HepG2 (cell line): Measurements from ENCODE around the gene DUS1L. TPM values are rescaled to one million over a fixed set of nuclear protein-coding genes. Genes with fewer than 3 reads are reported as not detected.

ENCODE experiments used
- CC2D1A ChIP-seq: sonication (generic); formaldehyde crosslinking; IDR thresholded peaks from 2 replicates; pipeline ENCODE4 v1.8.1; 2023; ENCODE audit warnings: mild to moderate bottlenecking, missing genetic modification reagents
- DNMT1 ChIP-seq: sonication (generic); formaldehyde crosslinking; IDR thresholded peaks from 2 replicates; pipeline ENCODE4 v1.5.1; 2020; ENCODE audit warnings: mild to moderate bottlenecking, missing genetic modification reagents
- FOXK2 ChIP-seq: fragments of 450-650 bp; IDR thresholded peaks from 2 replicates; pipeline ENCODE4 v1.6.1; 2016
- GABPA ChIP-seq, 2 experiments: IDR thresholded peaks; 2 replicates each; pipeline ENCODE4 v1.6.1; 2011 to 2016; ENCODE audit warnings: low read depth in 2 of 2, low read length in 1 of 2, missing biosample characterization in 1 of 2, missing genetic modification characterization in 1 of 2
- HCFC1 ChIP-seq: fragments of 150-350 bp; IDR thresholded peaks from 2 replicates; pipeline ENCODE4 v1.6.1; 2014; ENCODE audit warnings: low read depth, low read length
- HES4 ChIP-seq: sonication (generic); formaldehyde crosslinking; IDR thresholded peaks from 2 replicates; pipeline ENCODE4 v1.9.0; 2021; ENCODE audit warnings: mild to moderate bottlenecking, missing genetic modification reagents, borderline replicate concordance
- MBNL3 ChIP-seq: fragments of 250-450 bp; sonication (Bioruptor Pico); conservative IDR thresholded peaks from 2 replicates; pipeline ENCODE4 v1.8.0; 2022; ENCODE audit warnings: mild to moderate bottlenecking, inconsistent platforms
- NCOA2 ChIP-seq: sonication (generic); formaldehyde crosslinking; IDR thresholded peaks from 2 replicates; pipeline ENCODE4 v1.8.0; 2022; ENCODE audit warnings: inconsistent platforms
- NR1H2 ChIP-seq: sonication (generic); formaldehyde crosslinking; IDR thresholded peaks from 2 replicates; pipeline ENCODE4 v1.8.1; 2022; ENCODE audit warnings: low read depth, missing genetic modification reagents, borderline replicate concordance
- PATZ1 ChIP-seq: sonication (generic); formaldehyde crosslinking; IDR thresholded peaks from 2 replicates; pipeline ENCODE4 v1.4.0; 2020; ENCODE audit warnings: missing genetic modification reagents
- PAWR ChIP-seq: sonication (generic); formaldehyde crosslinking; IDR thresholded peaks from 2 replicates; pipeline ENCODE4 v1.4.0; 2020; ENCODE audit warnings: missing genetic modification reagents, mild to moderate bottlenecking, borderline replicate concordance
- SKI ChIP-seq: fragments of 450-650 bp; IDR thresholded peaks from one replicate; pipeline ENCODE4 v1.6.1; 2018; ENCODE audit warnings: mild to moderate bottlenecking; ENCODE audit not compliant: partially characterized antibody
- SP2 ChIP-seq: sonication (generic); formaldehyde crosslinking; IDR thresholded peaks from 2 replicates; pipeline ENCODE4 v1.5.1; 2020; ENCODE audit warnings: mild to moderate bottlenecking, missing genetic modification reagents
- ZNF281 ChIP-seq: sonication (generic); formaldehyde crosslinking; IDR thresholded peaks from 2 replicates; pipeline ENCODE4 v1.4.0; 2020; ENCODE audit warnings: missing genetic modification reagents, borderline replicate concordance
- ZNF530 ChIP-seq: sonication (generic); formaldehyde crosslinking; IDR thresholded peaks from 2 replicates; pipeline ENCODE4 v1.5.0; 2020; ENCODE audit warnings: low read depth, mild to moderate bottlenecking, missing genetic modification reagents
- ZNF777 ChIP-seq: sonication (generic); formaldehyde crosslinking; IDR thresholded peaks from 2 replicates; pipeline ENCODE4 v1.4.0; 2020; ENCODE audit warnings: missing genetic modification reagents
- ZNF780A ChIP-seq: sonication (generic); formaldehyde crosslinking; IDR thresholded peaks from 2 replicates; pipeline ENCODE4 v1.8.0; 2022; ENCODE audit warnings: mild to moderate bottlenecking, missing genetic modification reagents, moderate library complexity
- polyA plus RNA-seq, 8 experiments: library from polyadenylated mRNA; depleted of rRNA in 3 of 8; stranded (reverse) in 7 of 8; unstranded in 1 of 8; fragments of >200 nt; fragmentation: Illumina TruSeq in 4 of 8; extraction: Trizol in 4 of 8; gene quantifications; 2 replicates each; pipeline versions ENCODE4 v1.2.1 to v1.2.3, GENCODE V29; 2011 to 2016; ENCODE audit warnings: low read depth in 4 of 8, missing spikeins in 1 of 8, mixed read lengths in 1 of 8; ENCODE audit not compliant: insufficient read depth in 1 of 8
- total RNA-seq, 5 experiments: library from RNA; depleted of rRNA; stranded (reverse); fragments of >200 nt; fragmentation: Illumina TruSeq; extraction: Trizol; gene quantifications; 2 replicates each; pipeline ENCODE4 v1.2.3, GENCODE V29; 2016; ENCODE audit warnings: low read depth in 1 of 5
- TF ChIP-seq, protein P1 (sequence below): sonication (generic); formaldehyde crosslinking; IDR thresholded peaks from 2 replicates; pipeline ENCODE4 v1.4.0; 2020; ENCODE audit warnings: mild to moderate bottlenecking, missing genetic modification reagents
- TF ChIP-seq, protein P2 (sequence below): sonication (generic); formaldehyde crosslinking; IDR thresholded peaks from 2 replicates; pipeline ENCODE4 v1.8.1; 2023; ENCODE audit warnings: mild to moderate bottlenecking, missing genetic modification reagents
- TF ChIP-seq, protein P3 (sequence below): sonication (generic); formaldehyde crosslinking; IDR thresholded peaks from 2 replicates; pipeline ENCODE4 v1.5.0; 2020; ENCODE audit warnings: missing genetic modification reagents

DUS1L gene
- total and polyA plus RNA-seq, 2 of the 13 experiments (the other 11 are each of a cell fraction or from before 2014, with no cell fraction given) = 81.0 to 109 TPM

- TF ChIP-seq ZNF281 (CRISPR knock-in tag) = no peak; the same call in 1 of the 2 replicates
- TF ChIP-seq HCFC1 = no peak
- no peak for TF ChIP-seq DNMT1 (CRISPR knock-in tag)
- no peak for TF ChIP-seq FOXK2
- no peak for TF ChIP-seq NCOA2
- TF ChIP-seq ZNF530 (CRISPR knock-in tag) = no peak
- TF ChIP-seq ZNF780A (CRISPR knock-in tag) = no peak
- no peak for TF ChIP-seq GABPA (IDR thresholded peaks at IDR 0.05; ENCODE audit: low read depth, low read length)
- no peak for TF ChIP-seq GABPA (CRISPR knock-in tag; IDR thresholded peaks at IDR 0.05; ENCODE audit: low read depth)
- no peak for TF ChIP-seq PAWR (CRISPR knock-in tag)
- TF ChIP-seq MBNL3 = no peak
- TF ChIP-seq SKI = no peak
- TF ChIP-seq, protein P1, sequence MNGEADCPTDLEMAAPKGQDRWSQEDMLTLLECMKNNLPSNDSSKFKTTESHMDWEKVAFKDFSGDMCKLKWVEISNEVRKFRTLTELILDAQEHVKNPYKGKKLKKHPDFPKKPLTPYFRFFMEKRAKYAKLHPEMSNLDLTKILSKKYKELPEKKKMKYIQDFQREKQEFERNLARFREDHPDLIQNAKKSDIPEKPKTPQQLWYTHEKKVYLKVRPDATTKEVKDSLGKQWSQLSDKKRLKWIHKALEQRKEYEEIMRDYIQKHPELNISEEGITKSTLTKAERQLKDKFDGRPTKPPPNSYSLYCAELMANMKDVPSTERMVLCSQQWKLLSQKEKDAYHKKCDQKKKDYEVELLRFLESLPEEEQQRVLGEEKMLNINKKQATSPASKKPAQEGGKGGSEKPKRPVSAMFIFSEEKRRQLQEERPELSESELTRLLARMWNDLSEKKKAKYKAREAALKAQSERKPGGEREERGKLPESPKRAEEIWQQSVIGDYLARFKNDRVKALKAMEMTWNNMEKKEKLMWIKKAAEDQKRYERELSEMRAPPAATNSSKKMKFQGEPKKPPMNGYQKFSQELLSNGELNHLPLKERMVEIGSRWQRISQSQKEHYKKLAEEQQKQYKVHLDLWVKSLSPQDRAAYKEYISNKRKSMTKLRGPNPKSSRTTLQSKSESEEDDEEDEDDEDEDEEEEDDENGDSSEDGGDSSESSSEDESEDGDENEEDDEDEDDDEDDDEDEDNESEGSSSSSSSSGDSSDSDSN (CRISPR knock-in tag) = peak; percentile 59
- TF ChIP-seq SP2 (CRISPR knock-in tag) = no peak
- TF ChIP-seq PATZ1 (CRISPR knock-in tag) = peak; percentile 89
- TF ChIP-seq CC2D1A (CRISPR knock-in tag) = no peak
- TF ChIP-seq, protein P2, sequence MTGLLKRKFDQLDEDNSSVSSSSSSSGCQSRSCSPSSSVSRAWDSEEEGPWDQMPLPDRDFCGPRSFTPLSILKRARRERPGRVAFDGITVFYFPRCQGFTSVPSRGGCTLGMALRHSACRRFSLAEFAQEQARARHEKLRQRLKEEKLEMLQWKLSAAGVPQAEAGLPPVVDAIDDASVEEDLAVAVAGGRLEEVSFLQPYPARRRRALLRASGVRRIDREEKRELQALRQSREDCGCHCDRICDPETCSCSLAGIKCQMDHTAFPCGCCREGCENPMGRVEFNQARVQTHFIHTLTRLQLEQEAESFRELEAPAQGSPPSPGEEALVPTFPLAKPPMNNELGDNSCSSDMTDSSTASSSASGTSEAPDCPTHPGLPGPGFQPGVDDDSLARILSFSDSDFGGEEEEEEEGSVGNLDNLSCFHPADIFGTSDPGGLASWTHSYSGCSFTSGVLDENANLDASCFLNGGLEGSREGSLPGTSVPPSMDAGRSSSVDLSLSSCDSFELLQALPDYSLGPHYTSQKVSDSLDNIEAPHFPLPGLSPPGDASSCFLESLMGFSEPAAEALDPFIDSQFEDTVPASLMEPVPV (CRISPR knock-in tag) = no peak
- no peak for TF ChIP-seq NR1H2
- 0 out of 2 replicates have a peak, but pooled peaks have one; percentile 18 for TF ChIP-seq HES4
- TF ChIP-seq, protein P3, sequence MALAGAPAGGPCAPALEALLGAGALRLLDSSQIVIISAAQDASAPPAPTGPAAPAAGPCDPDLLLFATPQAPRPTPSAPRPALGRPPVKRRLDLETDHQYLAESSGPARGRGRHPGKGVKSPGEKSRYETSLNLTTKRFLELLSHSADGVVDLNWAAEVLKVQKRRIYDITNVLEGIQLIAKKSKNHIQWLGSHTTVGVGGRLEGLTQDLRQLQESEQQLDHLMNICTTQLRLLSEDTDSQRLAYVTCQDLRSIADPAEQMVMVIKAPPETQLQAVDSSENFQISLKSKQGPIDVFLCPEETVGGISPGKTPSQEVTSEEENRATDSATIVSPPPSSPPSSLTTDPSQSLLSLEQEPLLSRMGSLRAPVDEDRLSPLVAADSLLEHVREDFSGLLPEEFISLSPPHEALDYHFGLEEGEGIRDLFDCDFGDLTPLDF (CRISPR knock-in tag) = no peak
- TF ChIP-seq ZNF777 (CRISPR knock-in tag) = no peak
Observed at GRCh38 chr17:82039695-82040299, 25.8 kb downstream of the DUS1L start (continued).
